ENCODE data around the gene RYR3.

- TF ChIP-seq CTCF (IDR thresholded peaks at IDR 0.05) (no peak), POLR2A (IDR thresholded peaks at IDR 0.05) (no peak)
Measured at GRCh38 chr15:33826201-33826600, 515.4 kb downstream of the RYR3 start.
